SK-N-MC (cell line): Measurements from ENCODE around the gene DDX50.

Source experiments
- EZH2 ChIP-seq: fragments of 200-600 bp; sonication (generic); IDR thresholded peaks from one replicate; pipeline ENCODE4 v1.6.1; 2017; ENCODE audit warnings: antibody characterized with exemption
- FOXP2 ChIP-seq: optimal IDR thresholded peaks from 2 replicates; pipeline ENCODE3; 2011; ENCODE audit warnings: mild to moderate bottlenecking, moderate library complexity; ENCODE audit not compliant: insufficient read depth; ENCODE audit errors: extremely low read length, control extremely low read depth
- POLR2AphosphoS5 ChIP-seq: IDR thresholded peaks from 2 replicates; pipeline ENCODE4 v1.6.1; 2012; ENCODE audit warnings: mild to moderate bottlenecking, low read depth, low read length, borderline replicate concordance

- no peak for TF ChIP-seq POLR2AphosphoS5
- TF ChIP-seq EZH2, result no peak
- TF ChIP-seq FOXP2, result no peak
These were observed 36.5 kb upstream of the DDX50 start for GRCh38 chr10:68864611-68865010.
